Heart left ventricle (tissue), 16 donors: ENCODE measurements around the gene TNKS1BP1. TPM values are rescaled to one million over a fixed set of nuclear protein-coding genes. Genes with fewer than 3 reads are reported as not detected.

Experiments used
- ATAC-seq, 4 donors: fragments of 200-7000 bp; cut with Tn5 transposase; one replicate each; pipeline ENCODE4 v1.9.1; 2020 to 2022; ENCODE audit warnings: moderate library complexity in 4 of 4, mild to moderate bottlenecking in 3 of 4, moderate number of reproducible peaks in 1 of 4
- DNase-seq, 5 donors: peaks; one replicate each; pipeline ENCODE4 v3.0.0-alpha.2; 2020
- H3K27ac ChIP-seq, 12 donors: fragments of 200-600 bp; sonication (generic) in 4 of 12; one replicate each; pipeline versions ENCODE4 v1.5.0 to v1.8.0; 2016 to 2022; ENCODE audit warnings: mild to moderate bottlenecking in 2 of 12
- H3K27me3 ChIP-seq, 9 donors: fragments of 200-600 bp; sonication (generic) in 2 of 9; one replicate each; pipeline versions ENCODE4 v1.5.1 to v1.8.0; 2016 to 2022; ENCODE audit warnings: mild to moderate bottlenecking in 3 of 9
- H3K36me3 ChIP-seq, 9 donors: fragments of 200-600 bp; sonication (generic) in 2 of 9; one replicate each; pipeline versions ENCODE4 v1.5.0 to v1.8.0; 2018 to 2022; ENCODE audit warnings: mild to moderate bottlenecking in 2 of 9
- H3K4me1 ChIP-seq, 12 donors: fragments of 200-600 bp; sonication (generic) in 4 of 12; one replicate each; pipeline versions ENCODE4 v1.5.0 to v1.8.0; 2016 to 2022; ENCODE audit warnings: mild to moderate bottlenecking in 3 of 12
- H3K4me3 ChIP-seq, 12 donors: fragments of 200-600 bp; sonication (generic) in 4 of 12; one replicate each; pipeline versions ENCODE4 v1.5.0 to v1.8.0; 2017 to 2022; ENCODE audit warnings: mild to moderate bottlenecking in 9 of 12, moderate library complexity in 4 of 12
- H3K9me3 ChIP-seq, 12 donors: fragments of 200-600 bp; sonication (generic) in 4 of 12; one replicate each; pipeline versions ENCODE4 v1.5.0 to v1.8.0; 2016 to 2022; ENCODE audit warnings: mild to moderate bottlenecking in 1 of 12
- POLR2A ChIP-seq, 2 donors: fragments of 450-650 bp; IDR thresholded peaks; one replicate each; pipeline ENCODE4 v1.6.1; 2017; ENCODE audit warnings: antibody characterized with exemption in 2 of 2, mild to moderate bottlenecking in 2 of 2, moderate library complexity in 2 of 2
- WGBS, 4 donors: extraction: QIAGEN DNeasy Blood & Tissue Kit in 2 of 4; methylation state at CpG; one replicate each; pipeline versions ENCODE4 v1.1.5 to v1.1.7; 2013 to 2018; 5-methylcytosine and 5-hydroxymethylcytosine counted together
- intact Hi-C, 10 donors: fragments of 100-400 bp; cut with DNase I; formaldehyde crosslinking; loops; one replicate each; pipeline versions ENCODE4 v1.11.1 to v1.14.2; 2022
- polyA plus RNA-seq, 2 donors: library from polyadenylated mRNA; stranded (reverse); fragments of 200-250 nt; gene quantifications; one replicate each; pipeline ENCODE4 v1.2.3, GENCODE V29; 2013
- total RNA-seq, 9 donors: library from RNA; depleted of rRNA in 2 of 9; stranded (reverse); fragments of >200 nt in 2 of 9; fragmentation: NEBNext Ultra II Directional in 3 of 9; extraction: Animal tissue kit (Norgen Biotek cat#: 25700) in 3 of 9; gene quantifications; one replicate each; pipeline versions ENCODE4 v1.1.0 to v1.2.4, GENCODE V29; 2016 to 2023
- TF ChIP-seq, protein P1 (sequence below), 12 donors: fragments of 200-600 bp; sonication (generic) in 4 of 12; IDR thresholded peaks; one replicate each; pipeline versions ENCODE4 v1.5.0 to v1.8.0; 2018 to 2022; ENCODE audit warnings: antibody characterized with exemption in 12 of 12, mild to moderate bottlenecking in 5 of 12
- donor health status: ischemic (EF 13 %, LVEDD 7.1; RV severe dilation, severe dysfunction).
- donor health status: healthy with polysubstance abuse.
- donor health status: DM: no; HTN: yes; CAD: no.
- donor health status: DM: no; HTN: no; CAD: no.
- donor health status: ischemic (EF 25% LVEDD 6.9; RV normal size, moderate dysfunction).
- donor health status: ischemic (EF 25% LVEDD 5.7; RV mildly dilated, moderate dysfunction).
- donor health status: healthy.
- donor health status: DM: yes; HTN: yes; CAD: no.
- donor health status: ischemic (EF 35%, LVEDD 5.7; RV mildly dilated, moderate dysfunction).
- donor health status: nonischemic (EF 11% LVEDD 7.7; RV severe dilation, severe dysfunction).
- donor health status: DM: yes; HTN: yes; CAD: no.
- donor health status: PGD.
- donor health status: ischemic (EF 29% LVEDD 5.4; RV normal size, mild dysfunction).
- donor health status: nonischemic (EF 23%, LVEDD 6.1; RV moderate dilation, normal function).

Gene TNKS1BP1
- total and polyA plus RNA-seq, 11 donors = 25.3 to 68.3 (median 34.2) TPM

DNA sequence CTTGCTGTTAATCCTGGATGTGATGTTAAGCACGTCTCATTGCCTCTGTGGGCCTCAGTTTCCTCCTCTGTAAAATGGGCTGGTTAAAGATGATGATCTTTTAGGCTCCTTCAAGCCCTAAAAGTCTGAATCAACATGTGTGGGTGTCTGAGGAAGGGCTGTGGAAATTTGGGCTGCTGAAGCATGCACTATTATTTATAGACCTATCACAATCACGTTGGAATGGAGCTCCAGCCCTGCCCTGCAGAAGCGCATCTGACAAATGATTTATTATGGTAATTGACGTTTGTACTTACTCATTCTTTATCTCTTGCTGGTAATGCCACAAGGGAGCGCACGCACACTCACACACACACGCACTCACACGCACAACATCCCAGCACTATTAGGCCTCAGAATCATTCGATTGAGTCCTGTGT lies 33.8 kb upstream of the TNKS1BP1 start:
- no peaks in the 10 kb centered on the region for H3K36me3 ChIP-seq
- WGBS, 4 donors = 62 to 72% (median 71%) methylated on average over 9 of the region's 9 CpGs
- peaks cover 0 to 31% (median 16%) of the 10 kb centered on the region in 12 donors for H3K4me1 ChIP-seq
- DNase-seq = peak in 1 of 5 donors; percentile 51
- TF ChIP-seq, protein P1, sequence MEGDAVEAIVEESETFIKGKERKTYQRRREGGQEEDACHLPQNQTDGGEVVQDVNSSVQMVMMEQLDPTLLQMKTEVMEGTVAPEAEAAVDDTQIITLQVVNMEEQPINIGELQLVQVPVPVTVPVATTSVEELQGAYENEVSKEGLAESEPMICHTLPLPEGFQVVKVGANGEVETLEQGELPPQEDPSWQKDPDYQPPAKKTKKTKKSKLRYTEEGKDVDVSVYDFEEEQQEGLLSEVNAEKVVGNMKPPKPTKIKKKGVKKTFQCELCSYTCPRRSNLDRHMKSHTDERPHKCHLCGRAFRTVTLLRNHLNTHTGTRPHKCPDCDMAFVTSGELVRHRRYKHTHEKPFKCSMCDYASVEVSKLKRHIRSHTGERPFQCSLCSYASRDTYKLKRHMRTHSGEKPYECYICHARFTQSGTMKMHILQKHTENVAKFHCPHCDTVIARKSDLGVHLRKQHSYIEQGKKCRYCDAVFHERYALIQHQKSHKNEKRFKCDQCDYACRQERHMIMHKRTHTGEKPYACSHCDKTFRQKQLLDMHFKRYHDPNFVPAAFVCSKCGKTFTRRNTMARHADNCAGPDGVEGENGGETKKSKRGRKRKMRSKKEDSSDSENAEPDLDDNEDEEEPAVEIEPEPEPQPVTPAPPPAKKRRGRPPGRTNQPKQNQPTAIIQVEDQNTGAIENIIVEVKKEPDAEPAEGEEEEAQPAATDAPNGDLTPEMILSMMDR (IDR thresholded peaks at IDR 0.05) = no peak
- TF ChIP-seq POLR2A (IDR thresholded peaks at IDR 0.05) = no peak
- H3K27ac ChIP-seq = peak overlapping the region in 4 of 12 donors; percentile 8 to 38 (median 20)
- peak; percentile 62 to 85 (median 81) for ATAC-seq
- no peaks in the 10 kb centered on the region for H3K9me3 ChIP-seq
- peaks cover 0 to 4% (median 0%) of the 10 kb centered on the region in 9 donors for H3K27me3 ChIP-seq
- no peak overlapping the region for H3K4me3 ChIP-seq
- intact Hi-C loops = loop anchor here in 1 of 10 donors (10.0 kb wide), 1 partner anchor 514 kb away; no protein-coding TSS in a partner anchor

DNA sequence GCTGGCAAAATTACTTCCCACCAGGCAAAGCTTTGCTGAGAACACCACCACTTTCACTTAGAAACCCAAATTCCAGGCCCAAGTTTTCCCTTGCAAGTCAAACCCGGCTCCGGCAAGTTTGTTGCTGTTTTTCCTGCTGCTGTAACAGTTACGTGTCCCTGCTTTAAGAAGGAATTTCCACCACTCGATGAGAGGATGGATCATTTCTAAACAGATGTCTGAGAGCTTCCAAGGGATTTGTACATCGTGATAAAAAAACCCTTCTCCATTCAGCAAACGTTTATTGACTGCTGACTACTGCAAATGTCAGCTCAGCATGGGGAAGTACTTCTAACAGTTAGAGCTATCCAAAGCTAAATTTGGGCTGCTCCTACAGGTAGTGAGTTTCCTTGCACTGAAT lies 33.1 kb upstream of the TNKS1BP1 start:
- intact Hi-C loops = loop anchor here in 1 of 10 donors (10.0 kb wide), 1 partner anchor 513 kb away; no protein-coding TSS in a partner anchor
- ATAC-seq = no peak

DNA sequence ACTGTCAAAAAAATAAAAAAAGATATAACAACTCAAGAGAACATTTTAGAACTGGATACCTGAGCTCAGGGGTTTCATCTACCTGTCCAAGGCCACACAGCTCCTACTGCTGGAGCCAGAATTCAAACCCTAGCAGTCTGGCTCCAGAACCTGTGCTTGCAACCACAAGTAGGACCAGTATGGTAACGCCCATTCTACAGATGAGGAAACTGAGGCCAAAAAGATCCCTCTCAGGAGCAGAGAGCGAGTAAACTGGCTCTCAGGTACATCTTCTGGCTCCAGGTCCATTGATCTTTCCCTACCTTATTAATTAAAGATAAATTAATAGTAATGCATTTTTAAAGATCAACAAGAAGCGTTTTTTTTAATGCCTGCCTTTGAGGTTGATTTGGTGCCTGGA lies 32.6 kb upstream of the TNKS1BP1 start:
- H3K36me3 ChIP-seq = no peaks in the 10 kb centered on the region
- no peak for ATAC-seq
- intact Hi-C loops = loop anchor here in 1 of 10 donors (10.0 kb wide), 1 partner anchor 513 kb away; no protein-coding TSS in a partner anchor

More for the DNA sequence above, 33.1 kb upstream of the TNKS1BP1 start:
- TF ChIP-seq POLR2A (IDR thresholded peaks at IDR 0.05) = no peak
- TF ChIP-seq, protein P1 (IDR thresholded peaks at IDR 0.05) = no peak
- Histone ChIP-seq H3K27me3 (no peaks in the 10 kb centered on the region), H3K27ac (peak overlapping the region in 9 of 12 donors; percentile 3 to 60 (median 25)), H3K36me3 (no peaks in the 10 kb centered on the region), H3K4me3 (no peak overlapping the region), H3K4me1 (peaks cover 0 to 31% (median 16%) of the 10 kb centered on the region in 12 donors), H3K9me3 (no peaks in the 10 kb centered on the region)
- DNase-seq = no peak
- WGBS, 4 donors = 10 to 36% (median 31%) methylated on average over 6 of the region's 6 CpGs

DNA sequence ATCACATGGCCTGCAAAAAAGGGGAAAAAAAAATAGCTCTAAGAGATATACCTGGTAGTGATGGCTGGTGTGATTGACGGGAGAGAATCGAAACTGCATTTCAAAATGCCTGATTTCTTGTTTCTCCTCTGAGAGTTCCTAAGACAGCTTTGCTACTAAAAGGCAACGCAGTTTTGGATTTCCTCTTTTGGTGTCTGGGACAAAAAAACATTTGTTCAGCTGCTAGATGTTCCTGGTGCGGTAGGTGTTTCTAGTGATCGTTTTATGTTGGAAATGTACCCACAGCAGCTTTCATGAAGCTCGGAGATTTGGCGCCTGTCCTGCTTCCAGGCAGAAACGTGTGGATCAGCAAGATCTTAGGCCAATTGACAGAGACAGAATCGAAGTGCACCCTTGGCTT lies 31.5 kb upstream of the TNKS1BP1 start:
- intact Hi-C loops = loop anchor here in 1 of 10 donors (10.0 kb wide), 1 partner anchor 511 kb away; no protein-coding TSS in a partner anchor

More for the DNA sequence above, 32.6 kb upstream of the TNKS1BP1 start:
- Histone ChIP-seq H3K27me3 (no peaks in the 10 kb centered on the region), H3K4me1 (peaks cover 0 to 31% (median 16%) of the 10 kb centered on the region in 12 donors), H3K9me3 (no peaks in the 10 kb centered on the region), H3K4me3 (no peak overlapping the region), H3K27ac (peak overlapping the region in 6 of 12 donors; percentile 8 to 60 (median 34))
- 86 to 89% (median 88%) methylated on average over 3 of the region's 3 CpGs for WGBS, 4 donors
- TF ChIP-seq POLR2A (IDR thresholded peaks at IDR 0.05) = no peak
- TF ChIP-seq, protein P1 (IDR thresholded peaks at IDR 0.05) = no peak
- DNase-seq = no peak

More for the DNA sequence above, 31.5 kb upstream of the TNKS1BP1 start:
- Histone ChIP-seq H3K9me3 (peaks cover 0 to 5% (median 0%) of the 10 kb centered on the region in 12 donors), H3K36me3 (no peaks in the 10 kb centered on the region), H3K27ac (no peak overlapping the region), H3K4me3 (no peak overlapping the region), H3K27me3 (no peaks in the 10 kb centered on the region), H3K4me1 (peaks cover 0 to 31% (median 16%) of the 10 kb centered on the region in 12 donors)
- WGBS, 4 donors = 73 to 83% (median 77%) methylated on average over 9 of the region's 9 CpGs
- no peak for ATAC-seq
- DNase-seq = no peak
- TF ChIP-seq, protein P1 (IDR thresholded peaks at IDR 0.05) = no peak
- TF ChIP-seq POLR2A (IDR thresholded peaks at IDR 0.05) = no peak
